Hindlimb muscle (tissue), 1 donor: ENCODE data around the gene GUCA2B. TPM values are rescaled to one million over a fixed set of nuclear protein-coding genes. Genes with fewer than 3 reads are reported as not detected.
A peak's percentile ranks its signal among the peaks of the same experiment; 100 is the strongest.

Experiments
- DNase-seq: peaks from one replicate; pipeline ENCODE4 v3.0.0-alpha.2; 2013
- polyA plus RNA-seq: library from polyadenylated mRNA; unstranded; fragments of 120-200 nt; gene quantifications from one replicate; pipeline ENCODE4 v1.2.1, GENCODE V29; 2013; ENCODE audit not compliant: insufficient read length

Gene GUCA2B
- polyA plus RNA-seq, 1 donor = not detected

GRCh38 chr1:42168391-42168670 lies 15.1 kb downstream of the GUCA2B start:
- no peak for DNase-seq

DNA sequence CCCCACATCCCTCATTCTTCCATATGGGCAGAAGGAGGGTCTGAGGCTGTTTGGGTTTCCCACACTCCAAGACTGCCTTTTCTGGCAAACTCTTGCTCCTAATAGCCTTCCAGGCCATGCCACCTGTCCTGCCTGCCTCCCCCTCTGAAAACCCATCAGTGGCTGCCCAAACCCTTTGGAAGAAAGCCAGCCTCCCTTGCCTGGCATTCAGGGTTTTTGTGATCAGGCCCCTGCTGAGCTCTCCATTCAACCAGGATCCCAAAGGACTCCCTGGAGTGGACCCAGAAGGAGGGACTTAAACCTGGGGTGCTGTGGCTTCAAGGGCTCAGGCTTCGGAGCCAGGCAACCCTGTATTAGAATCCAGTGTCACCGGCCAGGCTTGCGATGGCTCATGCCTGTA lies 15.6 kb downstream of the GUCA2B start:
- no peak for DNase-seq

DNA sequence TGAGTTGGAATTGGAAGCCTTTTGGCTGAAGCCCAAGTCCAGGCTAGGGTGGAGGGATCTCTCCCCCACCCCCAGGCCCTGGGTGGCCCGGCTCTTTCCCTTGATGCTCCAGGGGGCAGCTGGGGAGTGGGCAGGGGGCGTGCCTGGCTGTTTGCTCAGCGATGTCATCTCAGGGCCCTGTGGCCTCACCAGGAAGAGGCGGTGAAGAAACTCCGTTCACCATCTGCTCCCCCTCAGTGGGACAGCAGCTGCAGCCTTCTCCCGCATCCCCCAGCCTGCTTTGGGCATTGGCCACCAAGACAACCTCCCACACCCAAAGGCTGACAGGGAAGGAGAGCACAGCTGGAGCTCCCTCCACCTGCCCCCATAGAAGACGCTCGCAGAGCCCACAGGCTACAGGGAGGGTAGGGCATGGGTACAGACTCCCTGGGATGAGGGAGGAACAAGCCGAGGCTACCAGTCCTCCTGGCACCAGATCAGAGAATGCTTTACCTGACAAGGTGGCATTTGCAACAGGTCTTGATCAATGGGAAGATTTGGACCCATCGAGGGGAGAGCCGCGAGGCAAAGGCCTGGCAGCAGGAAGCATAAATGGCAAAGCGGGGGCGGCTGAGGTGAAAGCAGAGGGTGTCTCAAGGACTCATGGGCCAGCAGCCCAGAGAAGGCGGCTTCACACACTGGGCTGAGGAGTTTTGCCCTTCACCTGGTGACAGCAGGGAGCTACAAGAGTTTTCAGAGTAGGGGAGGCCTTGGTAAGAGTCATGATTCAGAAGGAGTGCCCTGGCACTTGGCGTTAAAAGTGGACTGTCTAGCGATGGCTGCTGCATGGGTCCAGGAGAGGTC lies 17.8 kb downstream of the GUCA2B start:
- no peak for DNase-seq

GRCh38 chr1:42171679-42172266 lies 18.6 kb downstream of the GUCA2B start:
- no peak for DNase-seq

DNA sequence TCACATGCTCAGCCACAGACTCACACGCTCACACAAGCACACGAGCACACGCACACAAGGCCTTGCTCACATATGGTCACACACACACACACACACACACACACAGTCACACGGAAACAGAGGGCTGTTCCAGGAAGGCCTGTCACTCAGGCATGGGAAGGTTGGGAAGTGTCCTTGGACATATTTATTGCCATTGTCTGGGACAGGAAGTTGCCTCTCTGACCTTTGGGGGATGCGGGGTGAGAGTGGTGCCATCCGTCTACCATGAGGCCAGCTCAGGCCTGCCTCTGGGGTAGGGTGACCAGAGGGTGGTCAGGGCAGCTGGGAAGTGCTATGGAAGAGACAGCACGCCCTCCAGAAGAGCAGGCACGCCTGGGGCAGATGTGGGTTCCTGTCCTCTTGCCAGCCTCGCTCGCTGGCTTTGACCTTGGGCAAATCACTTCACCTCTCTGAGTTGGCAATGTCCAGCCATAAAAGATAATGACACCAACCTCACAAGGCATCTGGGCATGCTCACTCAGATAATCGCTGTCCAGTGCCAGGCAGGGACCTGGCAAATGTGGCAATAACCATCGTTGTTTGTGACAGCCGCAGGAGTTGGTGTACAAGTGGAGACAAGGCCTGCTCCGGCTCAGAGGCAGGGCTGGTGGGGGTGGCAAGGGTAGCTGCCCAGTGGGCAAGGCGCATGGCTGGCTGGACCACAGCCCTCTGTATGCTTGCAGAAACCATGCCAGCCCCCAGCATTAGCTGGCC lies 19.3 kb downstream of the GUCA2B start:
- DNase-seq = no peak

DNA sequence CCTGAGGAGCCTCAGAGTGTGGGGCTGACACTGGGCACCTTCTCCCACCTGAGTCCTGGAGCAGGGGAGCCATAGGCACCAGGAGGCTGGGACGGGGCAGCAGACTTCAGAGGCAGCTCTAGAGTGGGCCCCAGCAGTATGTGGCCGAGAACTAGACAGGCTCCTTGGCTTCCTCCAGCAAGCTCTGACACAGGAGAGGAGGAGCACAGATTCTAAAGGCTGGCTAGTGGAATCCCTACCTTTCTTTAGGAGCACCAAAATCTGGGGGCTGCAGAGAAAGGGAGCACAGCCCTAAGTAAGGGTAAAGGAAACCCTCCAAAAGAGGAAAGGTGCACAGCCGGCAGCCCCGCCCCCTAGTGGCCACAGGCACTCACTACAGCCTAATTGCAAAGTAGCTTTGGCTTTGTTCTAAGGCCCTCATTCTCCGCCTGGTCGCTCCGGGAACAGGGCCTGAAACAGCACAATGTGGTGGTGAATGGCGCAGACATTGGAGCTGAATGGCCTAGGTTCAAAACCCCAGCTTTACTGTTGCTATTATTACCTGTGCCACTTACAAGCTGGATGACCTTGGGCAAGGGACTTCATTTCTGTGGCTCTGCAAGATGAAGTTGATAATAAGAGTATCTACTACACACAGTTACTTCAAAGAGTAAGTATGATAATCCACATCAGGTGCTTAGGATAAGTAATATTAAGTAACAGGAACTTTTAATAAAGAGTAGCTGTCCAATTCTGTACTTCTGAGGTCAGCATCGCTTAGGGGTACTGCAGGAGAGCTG lies 20.1 kb downstream of the GUCA2B start:
- peak; percentile 46 for DNase-seq

DNA sequence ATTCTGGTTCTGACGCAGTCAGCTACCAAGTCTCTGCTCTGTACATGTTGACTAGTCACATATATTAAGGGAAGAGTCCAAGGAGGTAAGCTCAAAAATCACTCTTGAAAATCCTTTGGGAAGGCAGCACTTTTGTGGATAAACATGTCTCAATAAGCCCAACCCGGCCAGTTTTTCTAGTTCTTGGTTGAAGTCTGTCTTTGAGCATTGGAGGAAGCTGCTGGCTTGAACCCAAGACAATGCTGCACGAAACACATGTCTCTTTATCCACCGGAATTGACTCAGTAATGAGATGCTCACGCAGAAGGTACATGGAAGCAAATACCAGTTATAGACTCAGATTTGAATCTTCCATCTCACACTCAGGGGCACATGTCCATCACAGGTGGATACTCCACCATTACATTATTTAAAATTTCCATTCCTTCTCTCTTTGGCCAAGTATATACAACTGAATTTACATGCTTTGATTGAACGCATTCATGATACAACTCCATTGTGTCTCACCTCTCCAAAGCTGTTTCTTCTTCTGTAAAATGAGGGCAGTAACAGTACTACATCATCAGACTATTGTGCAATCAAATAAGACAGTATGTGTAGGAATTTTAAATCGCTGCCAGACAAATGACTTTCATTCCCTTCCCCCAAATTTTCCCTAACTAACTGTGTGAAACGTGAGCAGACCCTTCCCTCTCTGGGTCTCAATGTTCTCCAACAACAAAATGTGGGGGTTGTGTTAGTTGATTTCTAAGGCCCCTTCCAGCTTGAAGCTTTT lies 20.9 kb downstream of the GUCA2B start:
- DNase-seq = no peak

DNA sequence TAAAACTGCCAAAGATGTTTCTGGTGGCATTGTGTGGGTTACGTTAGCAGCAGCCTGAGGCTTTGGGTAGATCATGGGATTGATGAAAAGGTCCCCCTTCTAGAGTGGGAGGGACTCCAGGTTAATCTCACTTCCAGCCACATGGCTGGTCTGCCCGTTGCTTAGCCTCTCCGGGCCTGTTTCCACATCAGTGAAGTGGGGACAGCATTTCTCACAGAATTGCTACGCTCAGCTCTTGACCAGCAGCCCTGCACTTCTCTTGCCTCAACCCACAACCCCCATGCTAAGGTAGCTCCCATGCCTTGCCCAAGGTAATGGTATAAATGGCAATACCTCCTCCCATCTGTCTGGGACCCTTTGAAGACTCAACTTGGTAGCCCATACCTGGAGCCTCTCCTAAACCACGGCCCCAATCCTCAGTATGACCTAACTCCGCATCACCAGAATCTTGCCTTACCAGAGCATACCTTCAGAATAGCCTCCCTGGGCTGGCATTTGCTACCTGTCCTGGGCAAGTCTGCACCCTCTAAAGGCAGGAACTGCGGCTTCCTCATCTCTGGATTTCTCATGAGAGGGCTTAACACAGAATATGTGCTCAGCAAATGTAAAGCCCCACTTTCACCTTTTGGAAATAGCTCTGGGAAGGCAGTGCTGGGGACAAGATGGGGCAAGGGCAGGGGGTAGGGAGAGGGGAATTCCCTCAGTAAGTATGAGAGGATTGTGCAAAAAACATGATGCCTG lies 22.3 kb downstream of the GUCA2B start:
- no peak for DNase-seq

- no peak for DNase-seq
These were observed 23.8 kb downstream of the GUCA2B start for GRCh38 chr1:42176902-42177519.

- DNase-seq = no peak
These were observed 24.4 kb downstream of the GUCA2B start for GRCh38 chr1:42177541-42177981.

- no peak for DNase-seq
These were observed 25.0 kb downstream of the GUCA2B start for GRCh38 chr1:42178249-42178648.

DNA sequence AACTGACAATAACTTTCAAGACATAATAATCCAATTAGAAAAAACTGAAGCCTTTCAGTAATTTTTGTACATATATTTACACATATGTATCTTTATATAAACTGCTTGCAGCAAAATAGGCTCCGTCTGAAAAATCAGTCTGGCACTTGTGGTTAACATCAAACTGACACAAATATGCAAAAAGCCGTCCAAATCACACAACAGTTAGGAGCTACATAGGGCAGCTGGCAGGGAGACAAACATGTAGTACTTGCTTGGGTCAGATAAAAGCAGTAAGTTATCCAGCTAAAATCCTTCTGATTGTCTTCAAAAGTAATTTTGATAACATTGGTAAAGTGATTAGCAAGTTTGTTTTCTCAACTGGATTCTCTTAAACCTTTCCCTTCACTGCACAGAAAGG lies 26.1 kb downstream of the GUCA2B start:
- DNase-seq = no peak

DNA sequence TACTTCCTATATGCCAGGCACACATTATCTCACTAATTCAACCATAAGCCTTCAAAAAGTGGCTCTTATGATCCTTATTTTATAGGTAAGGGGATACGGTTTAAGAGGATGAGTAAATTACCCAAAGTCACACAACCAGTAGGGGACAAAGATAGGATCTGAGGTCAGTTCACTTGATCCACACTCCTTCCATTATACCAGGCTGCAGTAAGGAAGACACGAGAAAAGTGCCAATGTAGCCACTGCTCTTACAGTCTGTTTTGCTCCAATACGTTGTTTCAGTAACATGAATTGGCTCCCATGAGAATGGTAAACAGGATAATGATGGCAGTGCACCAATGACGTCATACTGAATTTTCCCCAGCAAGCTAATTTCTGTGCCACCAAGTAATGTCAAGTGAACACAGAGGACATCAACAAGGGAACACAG lies 26.7 kb downstream of the GUCA2B start:
- no peak for DNase-seq

GRCh38 chr1:42181687-42182086 lies 28.5 kb downstream of the GUCA2B start:
- DNase-seq = no peak

DNA sequence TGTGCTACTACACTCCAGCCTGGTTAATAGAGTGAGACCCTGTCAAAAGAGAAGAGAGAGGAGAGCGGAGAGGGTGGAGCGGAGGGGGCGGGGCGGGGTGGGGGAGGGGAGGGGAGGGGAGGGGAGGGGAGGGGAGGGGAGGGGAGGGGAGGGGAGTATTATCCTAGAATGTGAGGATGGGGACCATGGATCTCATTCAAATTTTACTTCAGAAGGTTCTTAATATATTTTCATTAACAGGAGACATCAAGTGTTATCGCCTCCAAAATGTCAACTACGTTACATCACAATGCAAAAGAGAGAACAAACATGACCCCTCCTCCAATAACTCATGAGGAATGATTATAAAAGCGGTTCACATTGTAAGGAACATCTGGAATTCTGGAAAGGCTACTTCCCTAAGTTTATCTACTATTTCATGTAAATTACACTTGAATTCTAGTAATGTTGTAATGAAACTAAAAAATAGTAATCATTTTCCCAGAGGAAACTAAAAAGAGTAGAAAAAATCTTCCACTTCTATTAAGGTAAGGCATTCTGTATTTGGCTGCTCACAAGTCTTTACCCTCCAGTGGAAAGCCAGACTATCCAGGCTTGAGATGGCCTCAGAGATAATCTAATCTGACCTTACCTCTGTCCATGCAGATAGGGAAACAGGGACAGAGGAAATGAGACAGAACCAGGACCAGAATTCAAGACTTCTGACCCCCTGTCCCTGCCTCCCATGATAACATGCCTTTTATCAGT lies 30.2 kb downstream of the GUCA2B start:
- no peak for DNase-seq

DNA sequence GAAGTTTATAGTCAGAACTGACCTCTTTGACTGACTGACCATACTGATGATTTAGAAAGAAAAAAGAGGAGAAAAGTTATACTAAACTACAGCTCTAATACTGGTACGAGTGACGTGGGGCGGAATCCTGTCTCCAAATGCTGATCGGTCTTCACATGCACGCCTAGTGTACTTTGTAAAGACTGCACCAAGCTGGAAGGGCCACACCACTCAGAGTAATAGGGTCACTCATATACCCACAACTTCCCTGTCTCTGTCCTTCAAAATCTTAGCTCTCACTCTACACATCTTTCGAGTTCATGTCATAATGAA lies 30.7 kb downstream of the GUCA2B start:
- no peak for DNase-seq

DNA sequence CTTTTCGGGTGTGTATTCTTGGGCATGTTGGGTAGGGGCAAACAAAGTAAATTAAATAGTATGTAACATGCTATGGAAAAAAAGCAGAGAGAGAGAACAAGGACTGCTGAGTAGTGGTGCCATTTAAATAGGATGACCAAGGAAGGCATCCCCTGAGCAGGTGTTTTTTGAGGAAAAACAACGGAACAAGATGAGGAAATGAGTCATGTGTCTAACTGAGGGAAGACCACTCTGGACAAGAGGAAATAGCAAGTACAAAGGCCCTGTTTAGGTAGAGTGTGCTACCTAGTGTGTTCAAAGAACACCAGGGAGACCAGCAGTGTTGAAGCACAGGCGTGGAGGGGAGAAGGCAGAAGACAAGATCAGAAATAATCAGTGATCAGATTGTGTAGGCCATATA lies 31.4 kb downstream of the GUCA2B start:
- no peak for DNase-seq

- DNase-seq = no peak
These were observed 32.9 kb downstream of the GUCA2B start for GRCh38 chr1:42186152-42186551.

DNA sequence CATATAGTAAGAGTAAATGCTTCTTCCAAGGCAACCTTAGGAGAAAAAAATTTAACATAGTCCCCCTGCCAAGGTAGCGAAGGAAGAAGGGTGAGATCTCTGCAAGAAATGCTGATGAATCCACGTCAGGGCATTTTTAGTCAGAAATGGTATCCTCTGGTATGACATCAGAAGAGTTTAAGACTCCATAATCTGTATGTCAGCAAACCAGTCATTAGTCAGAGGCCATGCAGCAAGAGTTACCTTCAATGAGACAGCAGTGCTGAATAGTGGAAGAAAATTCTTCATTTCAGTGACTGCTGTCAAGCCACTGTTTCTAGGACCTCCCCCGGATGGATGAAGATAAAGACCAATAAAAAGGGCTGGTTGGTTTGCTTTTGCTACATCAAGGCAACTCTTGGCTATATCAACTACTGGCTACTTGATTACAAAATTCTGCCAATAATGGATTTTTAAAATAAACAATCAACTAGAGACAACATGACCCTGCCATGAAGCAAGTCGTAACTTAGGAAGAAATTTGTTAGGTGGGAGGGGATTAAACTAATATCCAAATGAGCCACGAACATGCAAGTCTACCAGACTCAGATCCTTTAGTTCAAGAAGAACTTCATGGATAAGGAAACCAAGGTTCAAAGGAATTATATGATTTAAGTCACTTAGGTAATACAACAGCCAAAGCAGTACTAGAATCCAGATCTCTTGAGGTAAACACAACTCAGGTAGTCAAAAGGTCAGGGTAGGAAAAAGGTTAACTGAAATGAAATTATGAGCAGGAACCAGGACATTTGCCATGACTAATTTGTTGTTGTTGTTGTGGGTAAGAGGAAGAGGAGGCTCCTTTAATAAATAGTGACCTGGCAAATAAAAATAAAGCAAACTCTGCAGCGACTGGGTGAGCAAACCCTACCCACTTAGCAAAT lies 37.0 kb downstream of the GUCA2B start:
- DNase-seq = no peak
